GM21619 (cell line): ENCODE results near the gene NLRP9.

Experiments
- ATAC-seq: cut with Tn5 transposase; IDR thresholded peaks from one replicate; pipeline ENCODE4 v1.9.1; 2021; ENCODE audit not compliant: unreplicated experiment

The NLRP9 gene

DNA sequence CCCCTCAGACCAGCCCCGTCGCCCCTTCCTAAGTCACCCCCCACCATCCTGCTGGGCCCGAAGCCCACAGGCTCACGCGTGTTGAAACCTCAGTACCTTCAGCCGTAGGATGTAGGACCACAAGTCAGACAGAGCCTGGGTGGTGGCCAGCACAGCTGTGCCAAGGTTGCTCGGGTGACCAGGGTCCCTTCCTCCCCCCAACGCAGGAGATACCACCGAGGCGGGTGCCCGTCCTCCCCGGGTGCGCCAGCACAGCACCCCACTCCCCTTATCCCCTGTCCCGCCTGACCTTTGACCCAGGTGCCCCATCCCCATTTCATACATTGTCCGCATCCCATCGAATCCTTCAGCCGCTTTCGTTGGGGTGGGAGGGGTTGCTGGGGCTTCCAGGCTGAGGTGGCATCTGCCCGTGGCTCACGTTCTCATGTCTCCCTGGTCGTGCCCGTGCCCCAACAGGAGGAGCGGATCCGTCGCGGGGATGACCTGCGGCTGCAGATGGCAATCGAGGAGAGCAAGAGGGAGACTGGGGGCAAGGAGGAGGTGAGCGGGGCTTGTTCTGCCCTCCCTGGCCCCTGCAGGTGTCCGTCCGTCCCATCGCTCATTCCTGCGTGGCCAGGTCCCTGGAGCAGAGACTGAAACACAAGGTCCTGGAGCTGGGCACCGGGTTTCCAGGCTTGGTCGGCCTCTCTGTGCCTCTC lies 48.6 kb downstream of the NLRP9 start:
- no peak for ATAC-seq

DNA sequence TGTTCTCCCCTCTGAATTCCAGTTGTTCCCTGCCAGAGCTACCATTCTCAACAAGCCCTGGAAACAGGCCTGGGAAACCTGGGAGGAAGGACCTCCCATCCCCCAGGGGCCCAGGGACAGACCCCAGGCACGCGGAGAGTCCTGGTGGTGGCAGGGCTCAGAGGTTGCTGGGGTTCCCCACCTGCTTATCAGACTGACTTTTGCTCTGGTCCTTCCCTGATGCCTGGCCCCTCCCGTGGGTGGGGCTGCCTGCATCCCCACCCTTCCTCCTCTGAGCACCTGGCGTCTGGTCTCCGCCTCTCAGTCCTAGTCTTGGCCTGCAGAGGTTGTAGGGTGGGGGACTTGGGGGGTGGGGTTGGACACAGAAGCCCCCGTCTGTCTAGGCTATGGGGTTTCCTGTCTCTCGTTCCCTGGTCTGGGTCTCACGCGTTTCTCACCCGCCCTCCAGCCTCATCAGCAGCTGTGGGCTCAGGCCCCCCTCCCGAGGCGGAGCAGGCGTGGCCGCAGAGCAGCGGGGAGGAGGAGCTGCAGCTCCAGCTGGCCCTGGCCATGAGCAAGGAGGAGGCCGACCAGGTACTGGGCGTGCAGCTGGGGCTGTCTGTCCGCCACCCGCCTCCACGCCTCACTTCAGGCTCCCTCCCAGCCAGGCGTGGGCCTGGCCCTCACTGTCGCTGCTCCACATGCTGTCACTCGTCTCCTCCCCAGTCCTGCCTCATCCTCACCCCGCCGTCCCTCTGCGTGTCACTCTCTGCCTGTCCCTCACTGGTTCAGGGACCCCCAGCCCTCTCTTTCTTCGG lies 49.6 kb downstream of the NLRP9 start:
- no peak for ATAC-seq

DNA sequence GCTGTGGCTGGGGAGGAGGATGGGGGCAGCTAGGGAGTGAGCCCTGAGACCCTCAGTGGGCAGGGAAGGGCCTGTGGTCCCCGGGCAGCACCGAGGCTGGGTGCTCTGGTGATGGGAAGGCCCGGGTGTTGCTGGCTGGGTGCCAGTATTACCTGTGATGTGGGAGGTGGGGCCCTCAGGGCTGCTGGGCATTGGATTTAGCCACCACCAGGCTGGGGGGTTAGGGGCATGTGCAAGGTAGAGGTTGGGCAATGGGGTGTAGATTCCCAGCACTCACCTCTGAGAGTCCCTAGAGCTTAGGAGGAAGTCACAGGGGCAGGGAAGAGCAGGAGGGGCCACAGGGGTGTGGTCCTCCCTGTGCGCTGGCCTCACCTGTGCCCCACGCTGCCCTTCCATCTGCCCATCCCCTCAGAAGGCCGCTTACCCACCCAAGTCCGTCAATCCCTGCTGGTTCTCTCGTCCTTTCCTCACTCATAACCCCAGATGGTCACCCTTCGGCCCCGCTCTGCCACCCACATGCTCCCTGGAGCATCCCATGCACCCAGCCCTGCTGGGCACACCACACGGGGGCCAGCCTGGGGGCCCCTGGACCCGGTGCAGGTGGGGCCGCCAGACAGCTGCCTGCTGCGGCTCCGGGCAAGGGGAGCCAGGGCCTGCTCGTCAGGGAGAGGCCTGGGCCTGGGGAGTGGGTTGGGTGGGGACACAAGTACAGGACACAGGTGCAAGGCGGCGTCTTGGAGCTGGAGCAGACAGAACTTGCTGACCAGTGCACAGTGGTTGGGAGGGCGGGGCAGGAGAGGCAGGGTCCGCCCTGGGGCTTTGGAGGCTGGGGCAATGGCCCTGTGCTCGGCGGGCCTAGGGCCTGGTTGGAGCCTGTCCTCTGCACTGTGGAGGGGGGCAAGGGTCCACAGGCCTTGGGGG lies 50.7 kb downstream of the NLRP9 start:
- no peak for ATAC-seq

DNA sequence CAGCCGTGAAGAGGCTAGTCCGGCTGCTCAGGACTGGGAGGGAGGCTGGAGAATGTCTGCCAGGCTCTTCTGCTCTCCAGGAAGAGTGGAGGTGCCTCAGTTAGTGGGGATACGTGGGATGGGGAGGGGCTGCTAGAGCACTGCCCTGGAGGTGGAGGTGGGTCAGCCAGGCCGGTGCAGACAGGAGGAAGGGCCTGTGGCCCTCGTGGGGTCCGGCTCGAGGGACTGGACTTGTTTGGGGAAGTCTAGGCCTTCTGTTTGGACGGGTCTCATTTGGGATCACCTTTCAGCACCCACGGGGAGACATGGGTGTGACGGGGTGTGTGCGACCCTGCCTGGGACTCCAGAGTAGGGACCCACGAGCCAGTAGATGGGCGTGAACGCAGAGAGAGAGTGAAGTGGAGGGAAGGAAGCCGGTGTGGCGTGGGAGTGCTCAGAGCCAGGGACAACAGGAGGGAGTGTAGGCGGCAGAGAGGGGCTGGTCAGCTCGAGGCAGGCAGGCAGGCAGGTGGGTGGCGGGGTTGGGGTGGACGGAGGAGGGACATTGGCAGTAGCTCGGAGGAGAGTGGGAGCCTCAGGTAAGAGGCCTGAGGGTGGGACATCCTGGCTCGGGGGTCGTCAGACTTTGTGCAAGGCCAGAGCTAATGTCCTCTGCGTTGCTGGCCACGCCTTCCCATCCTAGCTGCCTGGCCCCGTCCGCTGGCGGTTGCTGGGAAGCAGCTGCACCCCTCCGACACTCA lies 51.7 kb downstream of the NLRP9 start:
- ATAC-seq = no peak

DNA sequence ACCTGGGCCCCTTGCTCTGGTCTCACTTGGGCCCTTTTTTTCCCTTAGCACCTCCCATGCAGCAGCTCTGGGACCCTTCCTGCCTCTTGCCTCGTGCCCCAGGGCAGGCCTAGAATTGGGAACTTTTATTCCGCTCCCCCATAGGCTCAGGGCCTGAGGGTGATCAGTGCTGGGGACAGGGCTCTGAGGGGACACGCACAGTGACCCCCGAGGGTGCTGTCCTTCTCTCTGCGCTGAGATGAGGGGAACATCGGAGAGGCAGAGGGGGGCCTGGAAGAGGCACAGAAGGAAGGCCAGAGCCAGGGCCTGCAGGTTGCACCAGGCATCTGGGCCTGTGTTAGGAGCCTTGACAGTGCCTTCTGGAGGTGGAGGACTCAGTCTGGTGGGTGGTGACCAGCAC lies 52.4 kb downstream of the NLRP9 start:
- ATAC-seq = no peak

DNA sequence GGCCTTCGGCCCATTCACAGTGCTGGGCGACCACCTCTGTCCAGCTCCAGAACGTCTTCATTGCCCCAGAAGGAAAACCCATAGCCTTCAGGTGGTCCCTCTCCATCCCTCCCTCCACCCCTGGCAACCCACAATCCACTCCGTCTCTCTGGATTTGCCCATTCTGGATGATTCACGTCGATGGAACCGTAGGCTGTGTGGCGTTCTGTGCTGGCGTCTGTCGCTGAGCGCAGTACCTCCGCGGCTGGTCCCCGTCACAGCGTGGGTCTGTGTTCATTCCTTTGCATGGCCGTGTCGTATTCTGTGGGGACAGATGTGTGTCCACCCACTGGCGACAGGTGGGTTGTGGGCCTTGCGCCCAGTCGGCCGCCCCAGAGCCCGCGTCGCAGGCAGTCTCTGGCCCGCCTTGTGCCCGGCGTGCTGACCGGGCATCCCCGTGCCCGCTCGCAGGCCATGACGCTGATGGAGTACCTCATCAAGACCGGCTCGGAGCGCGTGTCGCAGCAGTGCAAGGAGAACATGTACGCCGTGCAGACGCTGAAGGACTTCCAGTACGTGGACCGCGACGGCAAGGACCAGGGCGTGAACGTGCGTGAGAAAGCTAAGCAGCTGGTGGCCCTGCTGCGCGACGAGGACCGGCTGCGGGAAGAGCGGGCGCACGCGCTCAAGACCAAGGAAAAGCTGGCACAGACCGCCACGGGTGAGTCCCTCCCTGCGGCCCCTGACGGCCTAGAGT lies 53.1 kb downstream of the NLRP9 start:
- ATAC-seq = no peak

DNA sequence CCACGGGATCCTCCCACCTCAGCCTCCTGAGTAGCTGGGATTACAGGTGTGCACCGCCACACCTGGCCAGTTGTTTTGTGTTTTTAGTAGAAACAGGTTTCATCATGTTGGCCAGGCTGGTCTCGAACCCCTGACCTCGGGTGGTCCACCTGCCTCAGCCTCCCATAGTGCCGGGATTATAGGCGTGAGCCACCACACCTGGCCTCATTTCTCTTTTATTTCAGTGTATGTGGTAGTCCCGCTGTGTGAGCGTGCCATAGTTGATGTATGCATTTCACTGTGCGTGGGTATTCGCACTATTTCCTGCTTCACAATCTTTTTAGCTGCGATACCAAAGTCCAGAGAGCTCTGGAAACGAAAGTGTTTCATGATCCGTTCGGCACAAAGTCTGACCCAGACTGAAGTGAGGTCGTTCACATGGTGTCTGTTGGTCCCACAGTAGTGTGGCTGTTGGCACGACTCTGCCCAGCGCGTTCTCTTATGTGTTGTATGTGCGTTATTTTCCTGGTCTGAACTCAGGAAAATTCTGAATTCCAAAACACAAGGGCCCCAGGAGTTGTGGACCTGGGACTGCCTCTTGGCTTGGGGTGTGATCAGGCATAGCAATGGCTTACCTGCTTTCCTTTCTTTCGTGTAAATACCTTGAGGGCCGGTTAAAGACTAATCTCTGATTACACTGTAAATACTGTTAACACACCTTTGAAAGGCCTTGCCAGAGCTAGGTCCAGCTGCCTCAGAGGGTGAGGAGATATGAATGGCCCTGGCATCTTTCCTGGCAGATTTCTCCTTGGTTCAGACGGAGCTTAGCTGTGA lies 54.5 kb downstream of the NLRP9 start:
- ATAC-seq = no peak

DNA sequence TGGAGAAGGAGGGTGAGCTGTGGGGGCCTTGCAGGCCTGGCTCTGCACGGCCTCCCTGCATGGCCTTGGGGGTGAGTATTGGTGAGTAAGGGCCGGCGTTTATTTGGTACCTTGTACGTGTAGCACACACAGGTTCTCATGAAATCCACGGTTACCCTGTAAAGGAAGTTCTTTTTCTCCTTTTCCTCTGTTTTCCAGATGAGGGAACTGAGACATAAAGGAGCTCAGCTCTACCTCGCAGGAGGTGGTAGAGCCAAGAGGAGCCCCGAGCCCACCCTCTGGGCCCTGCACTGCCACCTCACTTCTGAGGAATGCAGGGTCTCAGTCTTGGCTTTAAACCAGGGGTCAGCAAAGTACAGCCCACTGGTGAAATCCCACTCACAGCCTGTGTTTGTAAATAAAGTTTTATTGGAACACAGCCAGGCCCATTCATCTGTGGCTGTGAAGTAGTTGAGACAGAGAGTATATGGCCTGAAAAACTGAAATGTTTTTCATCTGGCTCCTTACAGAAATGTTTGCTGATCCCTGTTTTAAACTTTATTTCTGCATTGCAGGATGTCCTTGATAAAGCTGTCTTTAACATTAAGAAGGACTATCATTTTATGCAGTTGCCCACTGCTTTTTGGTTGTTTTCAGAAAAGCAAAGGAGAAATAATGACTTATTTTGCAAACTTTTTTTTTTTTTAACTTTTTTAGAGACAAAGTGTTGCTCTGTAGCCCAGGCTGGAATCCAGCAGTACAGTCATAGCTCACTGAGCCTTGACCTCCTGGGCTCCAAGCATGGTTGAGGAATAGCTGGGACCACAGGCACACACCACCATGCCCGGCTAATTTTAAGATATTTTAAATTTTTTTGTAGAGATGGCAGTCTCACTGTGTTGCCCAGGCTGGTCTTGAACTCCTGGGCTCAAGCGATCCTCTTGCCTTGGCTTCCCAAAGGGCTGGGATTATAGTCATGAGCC lies 56.8 kb downstream of the NLRP9 start:
- ATAC-seq = no peak

DNA sequence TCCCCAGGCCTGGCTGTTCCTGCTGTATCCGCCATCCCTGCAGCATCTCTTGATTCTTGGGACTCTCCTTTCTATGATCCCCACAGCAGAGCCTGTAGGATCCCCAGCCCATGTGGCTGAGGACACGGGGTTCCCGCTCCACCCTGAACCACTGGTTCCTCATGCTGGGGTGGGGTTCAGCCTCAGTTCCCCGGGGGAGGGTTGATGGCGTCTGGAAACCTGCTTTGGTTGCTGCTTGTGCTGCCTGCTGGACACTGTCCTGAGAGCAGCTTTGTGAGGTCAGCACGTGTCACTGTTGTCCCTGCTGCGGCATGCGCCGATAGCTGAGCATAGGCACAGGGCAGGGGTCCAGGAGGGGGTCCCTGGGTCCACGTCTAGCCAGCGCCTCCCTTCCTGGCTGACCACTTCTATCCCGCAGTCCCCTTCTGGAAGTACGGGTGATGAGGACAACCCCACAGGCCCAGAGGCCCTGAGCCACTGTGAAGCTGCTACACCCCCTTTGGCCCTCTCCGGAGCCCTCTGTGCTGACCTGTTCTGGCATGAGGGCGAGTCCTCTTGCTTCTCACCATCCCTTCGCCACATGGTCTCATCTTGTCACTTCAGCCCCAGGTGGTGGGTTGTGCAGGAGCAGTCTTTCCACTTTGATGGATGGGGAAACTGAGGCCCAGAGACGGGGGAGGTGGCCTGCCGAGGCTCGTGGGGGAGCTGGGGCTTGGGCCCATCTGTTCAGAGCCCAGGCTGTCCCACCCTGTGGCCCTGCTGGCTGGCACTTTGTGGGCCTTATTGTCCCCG lies 57.7 kb downstream of the NLRP9 start:
- ATAC-seq = no peak

DNA sequence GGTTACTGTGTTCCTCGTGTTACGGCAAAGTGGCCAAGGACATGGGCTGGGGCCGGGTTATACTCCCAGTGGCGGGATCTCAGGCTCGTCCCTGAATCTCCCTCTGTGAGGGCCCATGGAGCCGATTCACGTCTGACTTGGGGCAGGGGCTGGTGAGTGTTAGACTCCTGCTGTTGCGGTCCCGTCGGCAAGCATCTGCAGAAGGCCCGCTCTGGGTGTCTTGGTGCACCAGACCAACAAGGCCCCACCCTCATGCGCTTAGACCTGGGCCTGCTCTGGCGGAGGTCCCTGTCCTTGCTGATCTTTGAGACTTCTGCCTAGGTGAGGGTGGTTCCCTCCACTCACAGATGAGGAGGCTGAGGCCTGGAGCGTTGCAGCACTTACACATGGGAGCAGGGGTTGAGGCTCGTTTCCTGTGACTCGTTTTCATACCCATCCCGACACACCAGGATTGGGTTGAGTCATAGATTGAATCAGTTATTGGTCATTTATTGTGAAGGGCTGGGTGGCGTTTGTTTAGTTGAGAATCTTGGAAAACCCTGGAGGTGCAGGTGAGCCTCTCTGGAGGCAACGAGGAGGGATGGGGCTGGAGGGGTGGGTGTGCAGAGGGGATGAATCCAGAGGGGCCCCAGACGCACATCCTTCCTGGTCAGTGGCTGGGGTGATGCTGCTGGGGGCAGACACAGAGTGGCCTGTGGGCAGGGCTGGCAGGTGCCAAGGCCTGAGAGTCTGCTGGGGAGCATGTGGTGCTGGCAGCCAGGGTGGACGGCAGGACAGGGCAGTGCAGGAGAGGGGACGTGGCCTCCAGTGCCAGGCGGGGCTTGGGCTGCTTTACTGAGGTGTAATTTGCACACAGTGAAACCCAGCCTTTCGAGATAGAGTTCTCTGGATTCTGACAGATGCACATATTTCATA lies 58.6 kb downstream of the NLRP9 start:
- ATAC-seq = no peak

DNA sequence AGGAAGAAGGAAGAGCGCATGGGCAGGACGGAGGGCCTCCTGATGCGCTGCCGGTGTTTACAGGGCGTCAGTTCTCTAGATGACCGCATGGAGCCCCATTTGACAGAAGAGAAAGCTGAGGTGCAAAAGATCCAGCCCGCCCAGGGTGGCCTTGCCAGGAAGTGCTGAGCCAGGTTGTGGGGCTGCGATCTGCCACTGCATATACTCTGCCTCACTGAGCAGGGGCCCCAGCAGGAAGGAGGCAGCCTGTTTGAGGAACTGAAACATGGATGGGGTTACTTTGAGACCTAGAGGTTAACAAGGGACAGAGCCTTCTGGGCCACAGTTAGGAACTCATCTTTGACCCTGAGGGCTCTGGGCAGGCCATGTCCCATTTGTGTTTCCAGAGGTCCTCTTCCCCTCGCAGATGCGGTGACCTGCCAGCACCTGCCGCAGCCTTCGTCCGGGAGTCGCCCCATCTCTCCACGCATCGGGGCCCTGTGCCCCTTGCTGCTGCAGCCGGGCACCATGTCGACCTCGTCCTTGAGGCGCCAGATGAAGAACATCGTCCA lies 60.0 kb downstream of the NLRP9 start:
- peak; percentile 72 for ATAC-seq

DNA sequence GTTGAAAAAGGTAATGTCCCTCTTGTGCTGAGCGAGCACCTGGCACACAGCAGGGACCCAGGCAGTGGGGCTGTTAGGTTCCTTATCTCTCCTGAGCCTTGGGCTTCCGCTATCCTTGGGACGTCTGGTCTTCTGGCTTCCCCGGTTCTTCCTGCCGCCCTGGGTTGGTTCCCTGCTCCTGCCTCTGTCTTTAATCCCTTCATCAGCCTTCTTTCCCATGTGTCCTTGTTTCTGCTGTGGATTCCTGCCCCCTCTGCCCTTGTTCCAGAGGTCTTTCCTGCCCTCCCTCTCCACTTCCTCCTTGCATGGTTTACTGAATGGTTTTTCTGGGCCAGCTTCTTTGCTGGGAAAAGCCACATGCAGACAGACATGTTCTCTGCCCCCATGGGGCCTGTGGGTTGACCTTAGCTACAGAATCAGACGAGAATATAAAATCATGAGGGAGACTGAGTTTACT lies 60.6 kb downstream of the NLRP9 start:
- ATAC-seq = no peak

DNA sequence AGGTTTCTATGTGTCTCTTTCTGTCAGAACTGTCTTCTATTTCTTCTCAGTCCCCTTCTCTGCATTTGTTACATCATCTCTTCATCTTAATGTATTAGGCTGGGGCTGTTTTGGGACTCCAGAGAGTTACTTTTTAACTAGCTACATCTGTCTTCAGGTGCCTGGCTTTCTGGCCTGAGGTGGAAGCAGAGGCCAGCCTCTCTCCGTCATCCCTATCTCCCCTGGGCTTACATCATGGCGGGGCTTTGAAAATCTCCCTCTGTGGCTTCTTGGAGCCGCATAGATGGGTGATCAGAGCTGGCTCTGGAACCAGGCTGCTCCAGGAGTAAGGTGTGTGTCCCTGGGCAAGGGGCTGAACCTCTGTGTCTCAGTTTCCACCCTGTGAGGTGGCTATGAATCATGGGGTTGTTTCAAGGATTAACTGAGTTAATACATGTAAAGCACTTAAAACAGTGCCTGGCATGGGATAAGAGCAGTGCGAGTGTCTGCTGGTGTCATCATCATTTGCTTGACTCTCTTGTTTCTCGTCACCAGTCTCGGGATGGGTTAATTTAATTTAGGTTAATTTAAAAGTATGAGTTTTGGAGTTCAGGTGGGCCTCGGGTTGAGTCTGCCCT lies 61.2 kb downstream of the NLRP9 start:
- no peak for ATAC-seq

DNA sequence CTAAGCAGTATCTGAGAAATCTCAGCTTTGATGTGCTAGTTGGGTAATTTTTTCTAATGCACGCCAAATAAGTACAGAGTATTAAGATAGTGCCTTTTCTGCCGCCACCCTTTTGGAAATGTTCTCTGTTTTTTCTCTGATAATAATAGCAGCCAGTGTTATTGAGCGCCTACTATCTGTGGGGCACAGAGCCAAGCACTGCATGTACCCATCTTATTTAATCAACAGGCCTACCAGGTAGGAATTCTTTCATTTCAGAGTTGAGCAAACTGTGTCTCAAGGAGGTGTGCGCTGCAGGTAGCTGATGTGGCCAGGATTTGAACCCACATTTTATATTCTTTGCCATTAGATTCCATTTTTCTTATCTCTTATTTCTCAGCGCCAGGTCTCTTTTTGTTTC lies 61.8 kb downstream of the NLRP9 start:
- no peak for ATAC-seq

DNA sequence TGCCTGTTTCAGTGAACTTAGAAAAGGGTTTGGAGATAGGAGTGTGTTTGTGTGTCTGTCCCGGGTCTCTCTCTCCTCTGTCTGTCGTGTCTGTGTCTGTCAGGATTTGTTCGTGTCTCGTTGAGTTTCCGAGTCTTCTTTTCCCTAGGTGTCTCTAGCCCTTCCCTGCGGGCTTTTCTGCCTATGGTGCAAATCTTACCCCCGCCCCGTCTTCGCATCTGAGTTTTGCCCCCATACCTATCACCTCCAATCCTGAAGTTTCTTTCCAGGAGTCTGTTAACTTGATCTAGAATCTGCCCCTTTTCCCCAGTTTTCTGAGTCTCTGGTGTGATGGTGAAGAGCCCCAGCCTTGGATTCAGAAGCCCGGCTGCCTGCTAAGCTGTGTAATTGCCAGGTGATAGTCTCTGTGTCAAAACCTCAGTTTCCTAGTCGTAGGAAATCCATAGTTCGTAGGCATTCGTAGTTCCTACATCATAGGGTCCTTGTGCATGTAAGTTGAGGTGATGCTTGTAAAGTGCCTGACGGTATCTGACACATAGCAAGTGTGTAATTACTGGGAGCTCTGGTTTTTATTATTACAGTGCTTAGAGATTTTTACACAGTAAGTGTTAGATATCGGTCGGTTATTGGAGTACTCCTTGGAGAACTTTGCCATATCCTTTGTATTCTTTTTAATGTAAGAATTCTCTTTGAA lies 62.4 kb downstream of the NLRP9 start:
- no peak for ATAC-seq
